Activated CD4-positive, alpha-beta T cell treated with anti-CD3 and anti-CD28 coated beads for 36 hours (primary cell): ENCODE results near the gene ARID1B. TPM values are rescaled to one million over a fixed set of nuclear protein-coding genes. Genes with fewer than 3 reads are reported as not detected.

Source experiments
- ATAC-seq: fragments of 200-7000 bp; cut with Tn5 transposase; one replicate; pipeline ENCODE4 v1.10.0; 2021; ENCODE audit warnings: mild to moderate bottlenecking, moderate library complexity
- CTCF ChIA-PET: fragments of 350-600 bp; sonication (Branson Sonifier 250); formaldehyde crosslinking; loops from one replicate; lab custom pipeline; 2021; ENCODE audit warnings: antibody characterized with exemption; lab: Charles Lee
- POLR2A ChIA-PET: fragments of 350-600 bp; sonication (Branson Sonifier 250); formaldehyde crosslinking; loops from one replicate; lab custom pipeline; 2021; ENCODE audit warnings: antibody characterized with exemption, inconsistent platforms; lab: Charles Lee
- DNase-seq: peaks from one replicate; pipeline ENCODE4 v3.0.0-alpha.2; 2020
- H3K27ac Mint-ChIP-seq: one replicate; pipeline ENCODE4 v1.8.0; 2021; ENCODE audit warnings: mixed read lengths
- H3K27me3 Mint-ChIP-seq: one replicate; pipeline ENCODE4 v1.8.0; 2021; ENCODE audit warnings: mixed read lengths
- H3K36me3 Mint-ChIP-seq: one replicate; pipeline ENCODE4 v1.8.0; 2021; ENCODE audit warnings: low read depth, mixed read lengths
- H3K4me1 Mint-ChIP-seq: one replicate; pipeline ENCODE4 v1.8.0; 2021; ENCODE audit warnings: mixed read lengths
- H3K4me3 Mint-ChIP-seq: one replicate; pipeline ENCODE4 v1.8.0; 2021; ENCODE audit warnings: mild to moderate bottlenecking, moderate library complexity, mixed read lengths
- H3K9me3 Mint-ChIP-seq: one replicate; pipeline ENCODE4 v1.8.0; 2021; ENCODE audit warnings: low read depth, mixed read lengths
- intact Hi-C, 2 experiments: fragments of 100-400 bp; cut with DNase I in 1 of 2; cut with micrococcal nuclease in 1 of 2; formaldehyde crosslinking; loops; one replicate each; pipeline versions ENCODE4 v1.14.2 to v1.15.1; 2022 to 2024; cut with DNase I, micrococcal nuclease
- microRNA-seq: library from miRNA; unstranded; fragments of <30 nt; microRNA quantifications from one replicate; pipeline ENCODE4 v1.2.0, GENCODE V29; 2021; ENCODE audit warnings: borderline replicate concordance
- total RNA-seq, 2 experiments: library from RNA; stranded (reverse); gene quantifications; one replicate each; pipeline ENCODE4 v1.2.3, GENCODE V29; 2021

ARID1B gene
- total RNA-seq, 2 experiments from 2014 or later, result 42.2 to 53.6 TPM

DNA sequence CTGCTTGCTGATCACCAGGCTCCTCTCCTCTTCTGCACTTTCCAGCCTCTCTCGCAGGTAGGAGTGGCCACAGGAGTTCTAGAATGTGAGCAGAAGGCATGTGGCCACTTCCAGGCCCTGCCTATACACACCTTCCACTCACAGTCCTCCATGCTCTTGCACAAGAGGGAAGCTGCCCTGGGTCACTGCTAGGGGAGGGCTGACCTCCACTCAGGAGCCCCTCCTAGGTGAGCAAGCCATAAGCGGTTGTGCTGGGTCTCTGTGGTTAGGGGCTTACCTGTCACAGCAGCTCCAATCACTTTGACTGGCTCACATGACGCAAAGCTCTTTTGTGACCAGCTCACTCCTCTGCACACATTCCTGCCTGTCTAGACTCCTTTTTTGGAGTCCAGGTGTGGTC, 477.9 kb downstream of the ARID1B start:
- ChIA-PET POLR2A (no interaction called here), CTCF (no interaction called here)
- H3K9me3 Mint-ChIP-seq, result no peaks in the 10 kb centered on the region
- no peak for DNase-seq
- H3K36me3 Mint-ChIP-seq, result no peaks in the 10 kb centered on the region
- peaks cover 4% of the 10 kb centered on the region for H3K27me3 Mint-ChIP-seq
- H3K4me1 Mint-ChIP-seq, result no peaks in the 10 kb centered on the region
- no peak overlapping the region for H3K27ac Mint-ChIP-seq
- intact Hi-C loops, result no loop called here
- H3K4me3 Mint-ChIP-seq, result no peak overlapping the region
- no peak for ATAC-seq

DNA sequence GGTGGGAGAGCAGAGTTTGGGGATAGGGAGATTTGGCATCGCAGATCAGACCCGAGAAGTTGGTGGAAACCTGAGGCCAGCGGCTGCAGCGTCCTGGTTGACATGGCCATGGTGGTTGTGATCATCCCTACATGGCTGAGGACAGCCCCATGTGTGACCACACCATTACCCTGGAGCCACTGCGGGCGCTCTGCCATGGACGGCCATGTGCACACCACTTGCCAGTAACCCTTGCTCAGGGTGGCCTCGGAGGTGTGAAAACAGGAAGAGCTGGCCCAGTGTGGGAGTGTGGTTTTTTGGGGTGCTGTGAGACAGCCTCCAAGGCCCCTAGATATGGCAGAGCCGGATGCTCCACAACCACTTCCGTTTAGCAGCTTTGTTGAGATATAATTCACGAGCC, 481.7 kb downstream of the ARID1B start:
- Mint-ChIP-seq H3K9me3 (no peaks in the 10 kb centered on the region), H3K27ac (no peak overlapping the region), H3K27me3 (peaks cover 4% of the 10 kb centered on the region), H3K4me3 (no peak overlapping the region), H3K4me1 (no peaks in the 10 kb centered on the region), H3K36me3 (no peaks in the 10 kb centered on the region)
- ChIA-PET POLR2A (no interaction called here), CTCF (no interaction called here)
- ATAC-seq (peak; percentile 57), DNase-seq (peak; percentile 21)
- intact Hi-C loops, result no loop called here

DNA sequence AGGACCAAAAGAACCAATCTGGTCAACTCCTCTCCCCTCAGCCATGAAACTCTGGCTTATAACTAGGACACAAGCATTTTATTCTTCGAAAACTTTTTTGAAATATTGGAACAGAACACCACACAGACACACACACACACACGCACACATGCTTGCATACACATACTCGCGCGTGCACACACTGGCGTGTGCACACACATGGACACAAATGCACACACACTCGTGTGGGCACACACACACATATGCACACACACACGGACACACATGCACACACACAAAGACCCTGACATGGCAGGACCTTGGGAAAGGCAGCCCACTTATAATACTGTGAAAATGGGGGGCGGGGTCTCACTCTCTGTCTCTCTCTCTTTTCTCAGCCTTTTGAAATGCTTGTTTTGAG, 482.3 kb downstream of the ARID1B start:
- Mint-ChIP-seq H3K4me1 (no peaks in the 10 kb centered on the region), H3K27ac (no peak overlapping the region), H3K27me3 (peaks cover 2% of the 10 kb centered on the region), H3K9me3 (no peaks in the 10 kb centered on the region), H3K4me3 (no peak overlapping the region), H3K36me3 (no peaks in the 10 kb centered on the region)
- intact Hi-C loops, result no loop called here
- ChIA-PET CTCF (no interaction called here), POLR2A (no interaction called here)
- ATAC-seq, result no peak
- no peak for DNase-seq

Small RNA genes within 50 kb of the gene (microRNA-seq; reads per million reads assigned to microRNA genes)
- not detected for gene MIR4466
